NK-92 (cell line): ENCODE data around the gene MEIS2.

ENCODE experiments used
- DNase-seq: peaks from one replicate; lab custom pipeline; 2025; ENCODE audit not compliant: unreplicated experiment; lab: John Stamatoyannopoulos, UW

MEIS2 gene

DNA sequence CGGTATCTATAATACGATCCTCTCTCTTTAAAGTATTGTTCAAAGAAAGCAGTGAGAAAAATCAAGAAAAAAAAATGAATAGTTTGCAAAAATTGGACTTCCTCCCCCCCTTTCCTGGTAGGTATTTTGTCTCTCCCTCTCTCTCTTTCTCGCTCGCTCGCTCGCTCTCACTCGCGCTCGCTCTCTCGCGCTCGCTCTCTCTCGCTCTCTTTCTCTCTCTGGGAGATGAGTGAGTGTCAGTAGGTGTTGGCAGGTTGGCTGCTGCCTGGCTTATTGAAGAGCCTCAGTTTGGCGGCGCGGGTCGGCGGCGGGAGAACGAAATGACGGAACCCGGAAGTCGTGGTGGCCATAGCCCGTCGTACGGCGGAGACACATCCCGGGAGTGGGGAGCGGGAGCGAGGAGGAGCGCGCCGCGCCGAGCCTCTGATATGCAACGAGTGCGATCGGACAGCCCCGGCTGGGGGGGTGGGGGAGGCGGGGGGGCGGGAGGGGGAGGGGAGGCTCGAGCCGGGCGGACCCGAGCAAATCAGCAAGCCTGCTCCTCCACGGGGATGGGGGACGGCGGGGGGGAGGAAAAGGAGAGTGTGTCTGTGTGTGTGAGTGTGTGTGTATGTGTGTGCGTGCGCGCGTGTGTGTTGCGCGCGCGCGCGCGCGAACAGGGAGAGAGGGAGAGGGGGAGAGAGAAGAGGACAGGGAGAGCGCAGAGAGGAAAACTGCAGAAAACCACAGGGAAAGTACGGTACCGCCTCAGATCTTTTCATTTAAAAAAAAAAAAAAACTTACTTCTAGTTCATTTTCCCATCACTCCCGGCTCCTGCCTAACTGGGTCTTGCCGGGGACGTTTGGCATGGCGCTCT, at the start of gene MEIS2:
MEIS2 (minus strand) TSS at position 441 of the 857 bp plus-strand sequence. CDS start 1,083 bp downstream, outside the sequence.
- DNase-seq: no peak

DNA sequence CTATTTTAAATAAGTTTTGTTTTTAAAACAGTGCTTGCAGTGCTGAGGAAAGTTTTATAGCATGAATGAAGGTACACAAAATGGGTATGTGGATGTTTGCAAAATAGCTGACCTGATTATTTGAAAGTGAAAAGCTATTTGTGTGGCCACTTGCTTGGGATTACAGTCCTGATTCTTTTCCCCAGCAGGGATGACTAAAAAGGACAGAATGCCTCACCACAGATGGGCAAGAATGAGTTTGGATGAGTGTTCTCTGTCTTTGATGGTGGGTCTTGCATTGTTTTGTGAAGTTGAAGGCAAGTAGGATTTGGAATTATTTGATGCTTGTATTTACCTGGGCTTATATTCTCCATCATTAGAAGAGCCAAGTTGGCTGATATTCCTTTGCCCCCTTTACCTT, 48.8 kb upstream of the MEIS2 start:
- no peak for DNase-seq

DNA sequence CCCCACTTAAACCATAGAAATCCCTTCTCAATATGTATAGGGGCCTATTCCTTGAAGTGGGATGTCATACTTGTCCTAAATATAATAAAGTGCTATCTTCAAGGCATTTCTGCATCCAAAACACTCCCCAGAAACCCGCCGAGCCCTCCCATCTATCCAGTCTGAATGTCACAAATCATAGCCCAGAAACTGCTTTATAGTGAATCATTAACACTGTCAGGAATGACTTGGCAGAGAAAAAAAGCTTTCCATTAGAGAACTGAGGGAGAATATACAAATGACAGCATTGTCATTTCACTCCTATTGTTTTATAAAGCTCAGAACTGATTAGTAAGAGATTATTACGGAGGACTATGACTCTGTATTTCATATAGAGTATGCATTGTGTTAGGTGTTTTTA, 48.4 kb upstream of the MEIS2 start:
- no peak for DNase-seq

DNA sequence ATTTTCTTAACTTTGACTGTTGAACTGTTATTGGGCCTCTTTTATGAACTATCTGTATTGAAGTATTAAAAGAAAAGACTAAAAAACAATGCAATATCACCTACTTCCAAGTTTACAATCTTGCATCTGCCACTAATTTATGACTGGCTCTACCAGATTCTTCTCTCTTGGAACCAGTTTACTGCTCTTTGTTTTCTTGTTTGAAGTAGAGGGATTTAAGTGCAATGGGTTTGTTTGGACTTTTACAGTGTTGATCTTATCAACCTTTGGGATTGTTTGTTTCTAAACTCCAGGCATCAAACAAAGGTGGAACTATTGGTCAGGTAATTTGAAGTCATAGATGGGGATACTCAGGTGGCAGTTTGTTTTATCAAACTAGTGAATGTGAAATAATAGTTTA, 43.0 kb upstream of the MEIS2 start:
- no peak for DNase-seq

DNA sequence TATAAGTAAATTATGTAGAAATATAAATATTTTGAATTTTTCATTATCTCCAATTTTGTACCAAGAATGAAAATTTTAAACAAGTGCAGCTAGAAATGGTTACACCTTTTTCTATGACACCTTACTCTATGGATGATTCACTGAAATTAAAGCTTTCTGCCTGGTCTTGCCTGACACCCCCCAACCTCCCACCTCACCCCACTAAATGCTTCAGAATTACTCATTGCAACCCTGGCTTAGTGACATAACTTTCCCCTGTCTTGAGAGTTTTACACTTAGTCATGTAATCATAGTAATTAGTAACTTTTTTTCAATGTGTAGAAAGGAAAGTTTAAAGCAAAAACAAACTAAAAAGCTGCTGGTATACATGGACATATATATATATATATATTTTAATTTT, 42.0 kb upstream of the MEIS2 start:
- DNase-seq: no peak

DNA sequence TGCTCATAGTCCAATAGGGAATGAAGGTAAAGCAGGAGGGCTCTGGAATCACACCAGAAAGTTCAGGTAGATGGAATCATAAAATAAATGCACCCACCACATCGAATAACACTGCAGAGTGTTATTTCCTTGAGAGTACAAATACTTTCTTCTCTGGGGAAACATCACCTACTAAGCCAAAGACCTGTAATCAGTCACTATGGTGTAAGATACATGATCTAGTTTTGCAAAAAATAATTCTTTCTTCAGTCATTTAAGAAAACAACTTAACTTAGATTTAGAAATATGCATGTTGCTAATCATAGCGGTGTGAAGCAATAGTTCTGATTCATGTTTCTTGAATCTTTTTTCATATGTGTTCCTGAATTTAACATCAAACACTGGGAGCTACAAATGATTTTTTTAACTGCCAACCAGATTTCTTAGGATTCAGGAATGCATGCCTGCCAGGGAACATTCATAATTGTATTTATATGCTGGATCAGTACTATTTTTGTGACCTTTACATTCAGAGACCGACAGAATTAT, 40.2 kb upstream of the MEIS2 start:
- no peak for DNase-seq

DNA sequence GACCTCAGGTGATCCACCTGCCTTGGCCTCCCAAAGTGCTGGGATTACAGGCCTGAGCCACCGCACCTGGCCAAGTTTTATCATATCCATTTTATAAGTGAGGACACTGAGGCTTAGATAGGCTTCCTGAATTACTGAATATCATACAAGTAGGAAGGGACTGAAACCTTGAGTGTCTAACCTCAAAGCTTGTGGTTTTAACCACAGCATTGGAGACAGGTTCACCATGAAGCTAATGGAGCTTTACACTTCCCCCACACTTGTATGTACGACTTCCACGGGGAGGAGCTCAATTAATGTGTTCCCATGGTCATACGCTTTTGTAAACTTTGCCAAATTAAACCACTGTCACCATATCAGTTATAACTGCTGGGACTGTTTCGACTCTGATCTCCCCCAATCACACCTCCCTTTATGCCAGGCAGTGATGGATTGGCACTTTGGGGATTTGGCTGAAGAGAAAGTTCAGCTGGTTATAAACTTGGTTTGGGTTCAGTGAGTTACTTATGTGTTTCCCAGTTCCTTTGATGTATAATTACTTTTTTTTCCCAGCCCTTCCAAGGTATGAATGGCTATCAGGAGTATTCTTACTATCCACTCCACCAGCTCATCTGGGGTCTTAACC, 38.4 kb upstream of the MEIS2 start:
- no peak for DNase-seq

DNA sequence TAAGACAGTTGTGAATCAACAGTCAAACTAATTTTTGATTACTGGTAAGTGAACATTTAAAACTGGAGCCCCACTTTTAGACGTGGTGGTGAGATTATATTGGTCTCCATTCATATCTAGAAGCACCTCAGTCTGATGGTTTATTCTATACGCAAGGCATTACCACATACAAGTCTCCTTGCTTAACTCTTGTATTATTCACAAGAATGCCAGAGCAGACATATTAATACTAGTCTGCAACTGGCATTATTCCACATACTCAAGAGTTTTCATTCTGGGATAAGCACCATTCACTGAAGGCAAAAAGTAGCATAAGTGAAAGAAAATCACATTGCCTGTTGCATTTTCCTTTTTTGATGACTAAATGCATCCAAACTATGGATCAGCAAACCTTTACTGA, 36.9 kb upstream of the MEIS2 start:
- no peak for DNase-seq

DNA sequence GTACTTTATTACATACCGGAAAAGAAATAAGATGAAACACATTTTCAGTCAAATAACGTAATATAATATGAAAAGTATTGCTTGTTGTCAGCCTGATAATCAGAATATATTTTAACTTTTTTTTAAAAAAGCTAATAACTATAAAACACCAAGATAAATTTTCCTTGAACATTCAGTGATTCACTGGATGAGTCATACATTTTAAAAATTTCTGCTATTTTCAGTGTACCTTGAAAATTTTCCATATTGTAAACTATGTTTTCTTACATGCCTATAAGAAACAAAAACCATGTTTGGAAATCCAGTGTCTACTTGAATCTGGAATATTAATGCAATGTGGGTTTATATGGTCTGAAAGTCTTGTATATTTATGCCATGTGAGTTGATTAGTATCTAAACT, 36.3 kb upstream of the MEIS2 start:
- no peak for DNase-seq

DNA sequence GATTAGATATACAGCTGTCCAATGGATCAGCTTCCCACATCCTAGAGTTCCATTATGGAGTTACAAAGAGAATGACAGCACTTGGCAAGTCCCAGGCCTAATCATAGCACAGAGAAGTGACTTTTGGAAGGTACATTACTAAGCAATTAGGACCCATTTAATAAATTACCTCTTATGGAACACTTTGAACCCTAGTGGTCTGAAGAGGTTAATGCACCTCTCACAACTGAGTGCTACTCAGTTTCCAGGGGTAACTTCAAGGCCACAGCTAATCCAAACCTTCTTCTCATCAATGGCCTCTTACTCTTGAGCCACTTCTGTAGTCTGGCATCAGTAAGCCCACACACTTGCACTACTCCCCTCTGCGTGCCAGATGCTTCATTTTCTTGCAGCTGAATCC, 34.9 kb upstream of the MEIS2 start:
- no peak for DNase-seq

DNA sequence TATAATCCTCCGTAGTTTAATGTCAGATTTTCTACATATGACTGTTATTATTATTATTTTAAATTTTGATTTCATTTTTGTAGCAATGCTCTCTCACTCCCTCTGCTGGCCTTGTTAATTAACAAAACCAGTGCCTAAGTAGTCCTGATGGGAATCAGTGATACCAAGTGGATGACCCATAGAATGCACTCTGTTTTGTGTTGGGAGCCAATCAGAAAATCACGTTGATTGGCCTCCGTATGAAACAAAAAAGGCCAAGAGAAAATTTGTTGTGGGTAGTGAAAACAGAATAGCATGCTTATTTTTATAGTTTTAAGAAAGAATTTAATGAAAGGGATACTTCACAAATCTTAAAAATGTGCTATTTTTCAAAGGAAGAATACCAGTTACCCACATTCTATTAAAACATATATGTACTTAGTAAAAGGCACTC, 34.4 kb upstream of the MEIS2 start:
- no peak for DNase-seq

DNA sequence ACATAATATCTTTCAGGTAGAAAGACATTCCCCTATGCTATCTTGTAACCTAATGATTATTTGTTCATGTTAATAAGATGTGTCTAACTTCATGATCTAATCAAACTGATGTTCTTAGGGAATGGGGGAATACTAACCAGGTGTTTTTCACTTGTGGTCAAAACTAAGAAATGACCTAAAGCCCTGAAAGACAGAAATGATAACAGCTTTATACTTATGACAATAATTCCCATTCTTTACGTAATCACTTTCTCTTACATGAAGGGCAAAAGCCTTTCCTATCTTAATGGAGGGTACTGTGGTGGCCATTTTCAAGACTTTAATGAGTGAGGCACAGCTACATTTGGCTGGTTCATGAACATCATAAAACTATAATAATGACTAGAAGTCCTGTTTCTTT, 33.9 kb upstream of the MEIS2 start:
- no peak for DNase-seq

DNA sequence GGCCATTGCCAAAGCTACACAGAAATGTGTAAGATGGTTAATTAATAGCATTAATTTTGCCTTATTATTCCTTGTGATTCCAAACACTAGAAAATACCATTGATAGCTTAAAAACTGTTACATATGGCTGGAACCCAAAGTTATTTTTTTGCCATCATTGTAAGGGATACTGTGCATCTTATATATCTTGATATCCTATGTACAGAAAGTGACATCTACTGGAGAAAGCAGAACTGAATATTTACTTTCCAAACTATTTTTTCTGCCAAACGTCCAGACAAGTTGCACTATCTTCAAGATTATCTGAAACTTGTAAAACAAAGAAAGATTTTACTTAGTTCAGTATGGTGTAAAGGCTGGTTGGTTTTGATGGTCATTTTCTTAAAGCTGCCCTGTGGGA, 33.3 kb upstream of the MEIS2 start:
- no peak for DNase-seq

DNA sequence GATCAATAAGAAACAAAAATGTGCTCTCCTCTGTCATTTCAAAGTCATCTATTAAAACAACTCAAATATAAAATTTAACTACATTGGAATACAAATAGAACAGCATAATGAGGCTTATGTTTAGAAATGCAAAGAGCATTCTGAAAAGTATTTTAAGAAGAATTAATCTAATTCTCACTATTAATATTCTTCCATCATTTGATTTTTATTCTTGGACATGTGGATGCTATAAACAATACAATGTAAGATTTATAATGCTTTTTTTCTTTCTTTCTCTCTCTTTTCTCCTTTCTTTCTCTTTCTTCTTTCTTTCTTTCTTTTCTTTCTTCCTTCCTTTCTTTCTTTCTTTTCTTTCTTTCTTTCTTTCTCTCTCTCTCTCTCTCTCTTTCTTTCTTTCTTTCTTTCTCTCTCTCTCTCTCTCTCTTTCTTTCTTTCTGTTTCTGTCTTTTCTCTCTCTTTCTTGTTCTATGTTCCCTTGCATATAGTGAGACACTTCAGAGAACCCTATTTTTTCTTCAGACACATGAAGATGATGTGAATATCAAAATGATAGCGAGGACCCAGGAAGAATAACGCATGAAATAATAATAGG, 32.6 kb upstream of the MEIS2 start:
- DNase-seq: no peak

DNA sequence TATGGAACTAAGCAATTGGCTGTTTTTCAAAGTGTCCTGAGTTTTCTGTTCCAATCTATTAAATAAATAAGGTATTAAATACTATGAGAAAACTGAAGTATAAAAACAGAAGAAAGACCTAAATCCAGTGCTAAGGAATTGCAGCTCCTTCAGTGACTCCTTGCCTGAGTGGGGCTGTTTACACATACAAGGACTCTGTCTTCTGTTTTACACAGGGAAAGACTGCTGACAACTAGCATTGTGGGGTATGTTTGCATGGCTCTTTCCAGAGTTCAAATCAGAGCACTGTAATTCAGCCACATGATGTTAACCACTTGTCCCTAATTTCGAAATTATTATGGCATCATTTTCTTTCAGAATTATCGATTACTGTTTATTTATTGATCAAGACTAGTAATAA, 31.3 kb upstream of the MEIS2 start:
- no peak for DNase-seq

DNA sequence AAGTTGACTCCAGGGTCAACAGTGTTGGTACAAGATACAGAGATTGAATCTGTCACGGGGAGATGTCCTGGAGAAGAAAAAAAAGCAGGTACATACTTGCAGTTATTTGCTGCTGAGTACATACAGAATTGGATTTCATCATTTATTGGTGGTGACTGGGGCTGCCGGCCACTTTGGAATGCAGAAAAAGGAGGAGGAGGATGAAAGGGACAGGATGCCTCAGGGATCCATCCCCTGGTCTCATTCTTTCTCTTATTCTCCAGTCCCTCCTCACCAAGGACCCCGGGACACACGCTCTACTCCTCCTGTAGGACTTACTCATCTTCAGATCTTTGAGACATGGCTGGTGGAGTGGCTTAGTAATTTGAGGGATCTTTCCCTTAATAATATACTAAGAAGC, 30.0 kb upstream of the MEIS2 start:
- no peak for DNase-seq

DNA sequence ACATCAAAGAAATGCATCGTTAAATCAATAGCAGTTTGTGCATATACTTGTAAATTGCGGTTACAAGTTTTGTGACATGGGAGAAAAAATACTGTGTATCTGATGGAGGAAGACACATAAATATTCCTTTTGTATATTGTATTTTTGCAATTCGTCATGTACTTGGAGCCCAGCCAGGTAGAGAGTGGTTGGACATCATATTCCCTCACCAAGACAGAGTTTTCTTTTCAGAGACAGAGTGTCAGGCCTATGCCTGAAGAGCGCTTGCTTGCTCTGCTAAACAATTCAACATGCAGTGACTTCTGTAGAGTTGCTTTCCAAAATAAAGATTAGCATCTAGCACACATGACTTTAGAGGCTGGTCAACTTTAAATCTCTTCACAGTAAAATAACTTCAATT, 24.8 kb upstream of the MEIS2 start:
- DNase-seq: no peak

DNA sequence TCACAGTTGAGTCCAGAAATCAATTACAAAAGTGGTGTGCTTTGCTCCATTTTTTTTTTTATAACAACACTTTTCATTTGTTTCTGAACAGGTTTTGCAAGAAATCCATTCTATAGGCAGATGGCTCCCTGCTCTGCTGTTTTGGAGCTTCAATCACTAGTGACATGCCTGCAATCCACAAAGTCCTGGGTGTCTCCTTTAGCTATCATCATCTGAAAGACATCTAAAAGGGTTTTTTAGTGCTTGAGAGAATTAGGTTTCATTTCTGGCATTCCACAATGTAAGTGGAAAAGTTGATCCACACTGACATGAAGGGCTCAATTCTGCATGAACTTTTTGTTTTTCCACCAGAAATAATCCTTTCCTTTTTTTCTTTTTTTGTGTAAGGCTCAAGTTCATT, 24.0 kb upstream of the MEIS2 start:
- DNase-seq: no peak

DNA sequence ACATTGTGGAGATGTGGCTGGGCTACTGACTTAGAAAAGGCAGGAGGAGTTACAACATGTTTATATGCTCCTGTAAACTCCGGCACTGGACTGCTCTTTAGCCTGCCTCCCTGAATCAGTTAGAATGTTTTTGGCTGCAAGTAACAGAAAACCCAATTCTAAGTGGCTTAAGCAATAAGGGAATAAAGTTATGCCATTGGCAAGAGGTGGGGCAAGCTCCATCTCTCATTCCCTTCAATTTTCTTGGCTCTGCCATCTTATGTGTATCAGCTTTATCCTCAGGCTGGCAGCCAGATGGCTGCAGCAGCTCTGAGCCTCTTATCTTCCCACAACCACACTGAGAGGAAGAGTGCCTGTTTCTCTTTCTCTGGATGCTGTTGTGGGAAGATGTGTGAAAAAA, 22.4 kb upstream of the MEIS2 start:
- DNase-seq: no peak

DNA sequence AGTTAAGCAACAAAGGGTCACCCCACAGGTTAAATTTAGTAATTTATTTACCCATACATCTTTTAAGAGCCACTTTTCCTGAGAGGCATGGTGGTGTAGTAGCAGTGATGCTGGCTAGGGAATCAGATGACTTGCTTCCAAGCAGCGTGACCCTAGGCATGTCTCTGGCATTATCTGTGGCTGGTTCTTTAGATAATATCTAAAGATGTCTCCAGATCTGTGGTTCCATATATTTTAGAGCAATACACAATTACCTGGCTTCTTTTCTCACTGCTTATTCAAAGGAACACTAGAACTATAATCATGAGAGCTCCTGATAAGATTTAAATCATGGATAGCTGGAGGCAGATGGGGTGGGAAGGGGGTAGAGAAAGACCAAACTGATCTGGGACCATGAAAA, 21.1 kb upstream of the MEIS2 start:
- DNase-seq: no peak

DNA sequence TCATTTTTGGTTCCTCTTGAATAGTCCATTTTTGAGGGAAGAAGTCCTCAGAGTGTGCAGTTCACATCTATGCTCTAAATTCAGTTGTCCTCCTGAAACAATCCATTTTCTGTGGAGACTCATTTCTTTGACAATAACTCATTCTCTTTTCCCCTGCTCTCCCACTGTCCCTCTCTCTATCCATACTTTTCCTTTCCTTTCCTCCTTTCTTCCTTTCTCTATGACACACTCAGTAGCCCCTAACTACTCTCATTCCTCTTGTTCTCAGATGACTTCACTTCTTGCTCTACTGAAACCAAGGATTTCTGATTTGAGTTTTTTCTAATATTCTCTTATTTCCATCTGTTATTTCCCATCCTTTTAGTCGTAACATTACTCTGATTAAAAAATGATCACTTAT, 16.7 kb upstream of the MEIS2 start:
- DNase-seq: no peak

DNA sequence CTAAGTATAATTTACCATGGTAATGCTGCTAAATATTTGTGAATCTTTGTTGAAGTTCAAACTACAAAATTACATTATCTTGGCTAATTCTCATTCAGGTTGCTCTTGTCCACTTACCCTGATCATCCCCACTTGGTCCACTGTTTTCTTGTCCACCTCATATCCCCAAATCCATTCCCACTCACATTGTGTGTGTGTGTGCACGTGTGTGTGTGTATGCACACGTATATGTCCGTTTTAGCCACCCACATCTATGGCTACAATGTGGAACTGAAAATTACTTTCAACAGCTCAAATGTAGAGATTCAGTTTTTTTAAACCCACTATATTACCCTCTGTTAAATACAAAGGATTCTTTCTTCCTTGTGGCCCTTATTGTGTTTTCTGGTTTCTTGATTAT, 15.2 kb upstream of the MEIS2 start:
- DNase-seq: no peak
